Gastroesophageal sphincter (tissue), 3 donors: Measurements from ENCODE around the gene EPHB1.

Experiments
- EP300 ChIP-seq: sonication (generic); formaldehyde crosslinking; IDR thresholded peaks from one replicate; pipeline ENCODE4 v1.6.1; 2017; ENCODE audit warnings: antibody characterized with exemption, mild to moderate bottlenecking
- POLR2A ChIP-seq, 2 donors: fragments of 450-650 bp; IDR thresholded peaks; one replicate each; pipeline ENCODE4 v1.6.1; 2017; ENCODE audit warnings: antibody characterized with exemption in 2 of 2, mild to moderate bottlenecking in 2 of 2, moderate library complexity in 1 of 2
- POLR2AphosphoS5 ChIP-seq: sonication (generic); formaldehyde crosslinking; IDR thresholded peaks from one replicate; pipeline ENCODE4 v1.6.1; 2017; ENCODE audit warnings: antibody characterized with exemption
- TF ChIP-seq, protein P1 (sequence below), 4 experiments: fragments of 200-600 bp in 2 of 4; fragments of 450-650 bp in 2 of 4; sonication (generic) in 1 of 4; IDR thresholded peaks; one replicate each; pipeline ENCODE4 v1.5.1; 2017 to 2019; ENCODE audit warnings: antibody characterized with exemption in 4 of 4, mild to moderate bottlenecking in 2 of 4, moderate library complexity in 2 of 4

DNA sequence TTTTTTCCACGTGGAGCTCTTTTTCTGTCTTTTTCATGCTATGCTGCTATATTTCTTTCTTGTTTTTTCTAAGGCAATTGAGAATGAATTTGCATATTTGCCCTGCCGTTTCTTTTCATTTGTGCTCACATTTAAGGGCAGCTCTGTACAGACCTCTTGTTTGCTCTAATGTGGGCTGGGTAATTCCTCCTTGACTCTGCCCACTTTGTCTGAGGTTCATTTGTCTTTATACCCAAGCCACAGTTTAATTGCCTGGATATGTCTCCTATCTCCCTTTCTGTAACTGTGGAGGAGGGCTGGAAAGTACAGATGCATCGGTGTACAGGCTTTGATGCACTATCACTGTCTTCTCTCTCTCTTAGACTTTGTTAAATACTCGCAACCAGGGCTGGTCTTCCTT, 195.9 kb downstream of the EPHB1 start:
- TF ChIP-seq, protein P1, sequence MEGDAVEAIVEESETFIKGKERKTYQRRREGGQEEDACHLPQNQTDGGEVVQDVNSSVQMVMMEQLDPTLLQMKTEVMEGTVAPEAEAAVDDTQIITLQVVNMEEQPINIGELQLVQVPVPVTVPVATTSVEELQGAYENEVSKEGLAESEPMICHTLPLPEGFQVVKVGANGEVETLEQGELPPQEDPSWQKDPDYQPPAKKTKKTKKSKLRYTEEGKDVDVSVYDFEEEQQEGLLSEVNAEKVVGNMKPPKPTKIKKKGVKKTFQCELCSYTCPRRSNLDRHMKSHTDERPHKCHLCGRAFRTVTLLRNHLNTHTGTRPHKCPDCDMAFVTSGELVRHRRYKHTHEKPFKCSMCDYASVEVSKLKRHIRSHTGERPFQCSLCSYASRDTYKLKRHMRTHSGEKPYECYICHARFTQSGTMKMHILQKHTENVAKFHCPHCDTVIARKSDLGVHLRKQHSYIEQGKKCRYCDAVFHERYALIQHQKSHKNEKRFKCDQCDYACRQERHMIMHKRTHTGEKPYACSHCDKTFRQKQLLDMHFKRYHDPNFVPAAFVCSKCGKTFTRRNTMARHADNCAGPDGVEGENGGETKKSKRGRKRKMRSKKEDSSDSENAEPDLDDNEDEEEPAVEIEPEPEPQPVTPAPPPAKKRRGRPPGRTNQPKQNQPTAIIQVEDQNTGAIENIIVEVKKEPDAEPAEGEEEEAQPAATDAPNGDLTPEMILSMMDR (IDR thresholded peaks at IDR 0.05) = no peak
- TF ChIP-seq POLR2A (IDR thresholded peaks at IDR 0.05) = no peak
- no peak for TF ChIP-seq EP300
- TF ChIP-seq POLR2AphosphoS5 = no peak
